SW480 (cell line): Measurements from ENCODE around the gene PARD6B.
"Not testable (repeated sequence)": the region's sequence is repeated elsewhere in the genome, so short reads cannot be mapped to it uniquely, and the experiment has no call there.

Source experiments
- DNase-seq: peaks from one replicate; pipeline ENCODE4 v3.0.0-alpha.2; 2016; ENCODE audit warnings: low spot score

The PARD6B gene, protein sequence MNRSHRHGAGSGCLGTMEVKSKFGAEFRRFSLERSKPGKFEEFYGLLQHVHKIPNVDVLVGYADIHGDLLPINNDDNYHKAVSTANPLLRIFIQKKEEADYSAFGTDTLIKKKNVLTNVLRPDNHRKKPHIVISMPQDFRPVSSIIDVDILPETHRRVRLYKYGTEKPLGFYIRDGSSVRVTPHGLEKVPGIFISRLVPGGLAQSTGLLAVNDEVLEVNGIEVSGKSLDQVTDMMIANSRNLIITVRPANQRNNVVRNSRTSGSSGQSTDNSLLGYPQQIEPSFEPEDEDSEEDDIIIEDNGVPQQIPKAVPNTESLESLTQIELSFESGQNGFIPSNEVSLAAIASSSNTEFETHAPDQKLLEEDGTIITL

DNA sequence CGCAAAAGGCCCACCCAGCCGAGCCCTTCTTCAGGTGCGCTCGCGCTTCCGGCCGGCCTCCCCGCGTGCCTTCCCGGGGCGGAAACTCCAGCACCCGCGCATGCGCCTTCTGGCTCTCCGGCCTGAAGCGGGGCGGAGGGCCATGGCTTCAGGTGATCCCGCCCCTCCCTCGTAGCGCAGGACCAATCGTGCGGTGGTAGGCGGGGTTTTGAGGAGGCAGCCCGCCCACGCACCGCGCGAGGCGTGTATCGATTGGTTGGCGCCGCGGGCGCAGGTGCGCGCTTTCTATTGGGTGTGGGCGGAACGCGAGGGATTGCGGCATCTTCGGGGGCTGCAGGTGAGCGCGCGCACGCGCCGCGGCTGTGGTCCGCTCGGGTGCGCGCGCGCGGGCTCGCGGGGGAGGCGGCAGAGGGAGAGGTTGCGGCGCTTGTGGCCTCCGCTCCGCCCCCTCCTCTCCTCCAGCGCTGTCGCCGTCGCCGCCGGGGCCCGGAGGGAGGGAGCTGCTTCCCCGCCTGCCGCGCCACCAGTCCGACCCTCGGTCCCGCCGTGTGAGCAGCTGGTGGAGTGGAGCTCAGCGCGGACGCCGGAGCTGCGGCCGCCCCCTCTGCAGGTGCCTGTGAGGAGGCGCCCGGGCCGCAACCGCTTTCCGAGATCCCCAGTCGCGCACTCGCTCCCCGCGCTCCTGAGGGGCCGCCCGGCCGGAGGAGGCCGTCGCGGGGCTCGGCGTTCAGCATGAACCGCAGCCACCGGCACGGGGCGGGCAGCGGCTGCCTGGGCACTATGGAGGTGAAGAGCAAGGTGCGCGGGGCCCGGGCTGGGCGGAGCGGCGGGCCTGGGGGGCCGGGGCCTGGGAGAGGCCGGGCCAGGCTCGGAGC, at the start of gene PARD6B:
Gene PARD6B, plus strand, starts transcription at position 526 of the 875 bp plus-strand sequence. Its CDS starts 207 bp downstream, at position 733.
- DNase-seq: peak; percentile 100

GRCh38 chr20:50682065-50682464, 49.3 kb upstream of the PARD6B start:
- DNase-seq: no peak

- no peak for DNase-seq
Measured at GRCh38 chr20:50682947-50683530, 48.3 kb upstream of the PARD6B start.

DNA sequence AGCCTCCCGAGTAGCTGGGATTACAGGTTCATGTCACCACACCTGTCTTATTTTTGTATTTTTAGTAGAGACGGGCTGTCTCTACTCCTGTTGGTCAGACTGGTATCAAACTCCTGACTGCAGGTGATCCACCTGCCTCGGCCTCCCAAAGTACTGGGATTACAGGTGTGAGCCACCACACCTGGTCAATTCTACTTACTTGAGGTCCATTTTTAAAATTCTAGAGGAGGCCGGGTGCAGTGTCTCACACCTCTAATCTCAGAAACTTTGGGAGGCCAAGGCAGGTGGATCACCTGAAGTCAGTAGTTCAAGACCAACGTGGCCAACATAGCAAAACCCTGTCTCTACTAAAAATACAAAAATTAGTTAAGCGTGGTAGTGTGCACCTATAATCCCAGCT, 47.8 kb upstream of the PARD6B start:
- DNase-seq: no peak

- no peak for DNase-seq
Measured at GRCh38 chr20:50686821-50687220, 44.6 kb upstream of the PARD6B start.

GRCh38 chr20:50688256-50688975, 43.0 kb upstream of the PARD6B start:
- no peak for DNase-seq

GRCh38 chr20:50689864-50690649, 41.3 kb upstream of the PARD6B start:
- no peak for DNase-seq

- DNase-seq: no peak
Measured at GRCh38 chr20:50690650-50691572, 40.5 kb upstream of the PARD6B start, which contains the start of gene RIPOR3. Gene RIPOR3 (minus strand): TSS chr20:50691542. CDS start chr20:50691128, 414 bp downstream.

GRCh38 chr20:50691573-50692551, 39.5 kb upstream of the PARD6B start:
- DNase-seq: no peak

DNA sequence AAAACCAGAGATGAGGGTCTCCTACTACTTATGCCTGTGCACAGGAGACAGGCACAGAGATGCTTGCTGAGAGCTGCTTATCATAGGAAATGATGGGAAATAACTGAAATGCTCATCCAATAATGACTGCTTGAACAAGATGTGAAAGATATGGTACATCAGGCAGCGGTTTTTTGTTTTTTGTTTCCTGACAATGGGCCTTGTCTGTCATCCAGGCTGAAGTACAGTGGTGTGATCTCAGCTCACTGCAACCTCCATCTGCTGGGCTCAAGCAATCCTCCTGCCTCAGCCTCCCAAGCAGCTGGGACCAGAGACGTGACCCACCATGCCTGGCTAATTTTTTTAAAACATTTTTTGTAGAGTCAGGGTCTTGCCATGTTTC, 38.8 kb upstream of the PARD6B start:
- DNase-seq: no peak

- DNase-seq: no peak
Measured at GRCh38 chr20:50693001-50693400, 38.4 kb upstream of the PARD6B start.

DNA sequence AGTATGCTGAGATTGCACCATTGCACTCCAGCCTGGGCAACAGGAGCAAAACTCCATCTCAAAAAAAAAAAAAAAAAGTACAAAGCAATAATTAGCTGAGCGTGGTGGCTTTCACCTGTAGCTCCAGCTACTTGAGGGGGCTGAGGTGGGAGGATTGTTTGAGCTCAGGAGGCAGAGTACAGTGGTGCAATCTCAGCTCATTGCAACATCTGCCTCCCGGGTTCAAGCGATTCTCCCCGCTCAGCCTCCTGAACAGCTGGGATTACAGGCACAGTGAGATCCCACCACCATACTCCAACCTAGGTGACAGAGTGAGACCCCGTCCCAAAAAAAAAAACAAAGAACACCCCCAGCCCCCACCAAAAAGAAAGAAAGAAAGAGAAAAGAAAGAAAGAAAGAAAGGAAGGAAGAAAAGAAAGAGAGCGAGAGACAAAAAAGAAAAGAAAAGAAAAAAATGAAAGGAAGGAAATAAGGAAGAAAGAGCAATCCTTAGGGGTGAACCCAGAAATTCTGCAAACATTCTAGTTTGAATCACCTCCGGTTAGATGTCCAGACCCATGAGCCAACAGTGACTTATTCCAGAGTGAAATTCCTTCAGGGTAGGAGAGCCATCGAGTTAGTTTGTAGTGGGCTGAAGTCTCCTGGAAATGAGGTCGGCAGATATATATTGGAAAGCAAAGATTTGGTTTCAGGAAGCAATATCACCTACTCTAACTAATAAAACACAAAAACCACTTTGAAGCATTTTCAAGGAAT, 36.8 kb upstream of the PARD6B start:
- no peak for DNase-seq

GRCh38 chr20:50695135-50695872, 36.1 kb upstream of the PARD6B start:
- DNase-seq: no peak

GRCh38 chr20:50698255-50698654, 33.1 kb upstream of the PARD6B start:
- DNase-seq: not testable (repeated sequence)

- no peak for DNase-seq
Measured at GRCh38 chr20:50699688-50700087, 31.7 kb upstream of the PARD6B start.

GRCh38 chr20:50701041-50701963, 30.1 kb upstream of the PARD6B start:
- DNase-seq: no peak
